Kidney (tissue), 14 donors: ENCODE results near the gene GPR37. TPM values are rescaled to one million over a fixed set of nuclear protein-coding genes. Genes with fewer than 3 reads are reported as not detected.

Experiments used
- DNase-seq, 5 donors: peaks; one replicate each; pipeline ENCODE4 v3.0.0-alpha.2; 2013 to 2020
- FAIRE-seq: peaks from 2 replicates; lab custom pipeline; 2012; peaks lifted over from hg19 to GRCh38; lab: Jason Lieb, UNC
- H3K27ac ChIP-seq, 2 donors: one replicate each; pipeline ENCODE4 v1.7.0; 2013; ENCODE audit warnings: low read depth in 2 of 2, low read length in 2 of 2, inconsistent platforms in 1 of 2
- H3K27me3 ChIP-seq: one replicate; pipeline ENCODE4 v1.7.1; 2013; ENCODE audit warnings: low read length, inconsistent platforms; ENCODE audit not compliant: control insufficient read depth, insufficient read depth
- H3K36me3 ChIP-seq, 3 donors: one replicate each; pipeline versions ENCODE4 v1.7.0 to v1.7.1; 2013; ENCODE audit warnings: low read length in 3 of 3, control low read depth in 1 of 3, inconsistent platforms in 1 of 3; ENCODE audit not compliant: insufficient read depth in 3 of 3, control insufficient read depth in 2 of 3
- H3K4me1 ChIP-seq, 3 donors: one replicate each; pipeline versions ENCODE4 v1.7.0 to v1.7.1; 2013; ENCODE audit warnings: low read length in 3 of 3, inconsistent platforms in 1 of 3, low read depth in 1 of 3; ENCODE audit not compliant: control insufficient read depth in 2 of 3, insufficient read depth in 2 of 3
- H3K4me3 ChIP-seq, 3 donors: one replicate each; pipeline versions ENCODE4 v1.7.0 to v1.8.1; 2013; ENCODE audit warnings: low read length in 3 of 3, control low read depth in 1 of 3, inconsistent platforms in 1 of 3
- H3K9ac ChIP-seq, 3 donors: one replicate each; pipeline versions ENCODE4 v1.7.0 to v1.7.1; 2013; ENCODE audit warnings: low read length in 3 of 3, control low read depth in 1 of 3, inconsistent platforms in 1 of 3
- H3K9me3 ChIP-seq, 3 donors: one replicate each; pipeline versions ENCODE4 v1.7.0 to v1.7.1; 2013; ENCODE audit warnings: low read length in 3 of 3, control low read depth in 1 of 3, inconsistent platforms in 1 of 3; ENCODE audit not compliant: control insufficient read depth in 2 of 3, insufficient read depth in 1 of 3
- intact Hi-C: fragments of 100-400 bp; cut with DNase I; formaldehyde crosslinking; loops from one replicate; pipeline ENCODE4 v1.11.1; 2022
- polyA plus RNA-seq: library from polyadenylated mRNA; stranded (reverse); fragments of 350-450 nt; fragmentation: Illumina TruSeq; extraction: RNeasy Lipid Tissue Mini Kit (QIAGEN cat#74804); gene quantifications from one replicate; pipeline ENCODE4 v1.2.3, GENCODE V29; 2014; ENCODE audit warnings: low read depth, low replicate concordance; ENCODE audit not compliant: insufficient read depth
- total RNA-seq: library from RNA; stranded (reverse); fragmentation: NEBNext Ultra II Directional; extraction: Animal tissue kit (Norgen Biotek cat#: 25700); gene quantifications from one replicate; pipeline ENCODE4 v1.2.1, GENCODE V29; 2021
- TF ChIP-seq, protein P1 (sequence below): IDR thresholded peaks from 3 replicates; pipeline ENCODE4 v1.5.1; 2012; ENCODE audit warnings: mild to moderate bottlenecking, moderate library complexity, borderline replicate concordance; ENCODE audit not compliant: insufficient read depth; ENCODE audit errors: extremely low read depth
- donor health status: control.
- donor health status: control.
- donor health status: control.
- donor health status: control.
- donor health status: control.
- donor health status: DM: yes; HTN: yes; CAD: no.
- donor health status: Normal renal cell carcinoma (clear cell type).

GPR37 gene
- total and polyA plus RNA-seq, 2 donors from 2014 or later, result 0.60 to 4.4 TPM

DNA sequence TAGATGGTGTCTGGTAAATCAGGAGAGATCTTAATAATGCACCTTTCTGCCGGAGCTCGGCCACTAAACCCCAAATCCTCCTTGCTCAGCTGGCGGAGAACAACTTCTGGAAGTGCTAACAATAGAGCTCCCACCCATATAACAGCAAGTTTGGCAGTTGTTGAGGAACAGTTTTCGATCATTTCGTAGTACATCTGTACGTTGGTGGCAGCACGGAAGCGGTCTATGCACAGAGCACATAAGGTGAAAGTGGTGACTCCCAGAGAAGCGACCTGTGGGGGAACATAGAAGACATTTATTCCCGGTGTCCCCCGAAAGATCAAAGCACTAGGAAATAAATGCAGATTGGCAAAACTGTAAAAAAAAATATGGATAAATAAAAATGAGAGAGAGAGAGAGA lies 18.5 kb downstream of the GPR37 start:
- H3K9ac ChIP-seq, result no peak overlapping the region
- no peaks in the 10 kb centered on the region for H3K27me3 ChIP-seq
- H3K9me3 ChIP-seq, result no peaks in the 10 kb centered on the region
- no peak overlapping the region for H3K4me3 ChIP-seq
- no peak overlapping the region for H3K27ac ChIP-seq
- H3K4me1 ChIP-seq, result no peaks in the 10 kb centered on the region
- no peaks in the 10 kb centered on the region for H3K36me3 ChIP-seq
- intact Hi-C loops, result no loop called here
- DNase-seq (no peak), FAIRE-seq (no peak)
- TF ChIP-seq, protein P1, sequence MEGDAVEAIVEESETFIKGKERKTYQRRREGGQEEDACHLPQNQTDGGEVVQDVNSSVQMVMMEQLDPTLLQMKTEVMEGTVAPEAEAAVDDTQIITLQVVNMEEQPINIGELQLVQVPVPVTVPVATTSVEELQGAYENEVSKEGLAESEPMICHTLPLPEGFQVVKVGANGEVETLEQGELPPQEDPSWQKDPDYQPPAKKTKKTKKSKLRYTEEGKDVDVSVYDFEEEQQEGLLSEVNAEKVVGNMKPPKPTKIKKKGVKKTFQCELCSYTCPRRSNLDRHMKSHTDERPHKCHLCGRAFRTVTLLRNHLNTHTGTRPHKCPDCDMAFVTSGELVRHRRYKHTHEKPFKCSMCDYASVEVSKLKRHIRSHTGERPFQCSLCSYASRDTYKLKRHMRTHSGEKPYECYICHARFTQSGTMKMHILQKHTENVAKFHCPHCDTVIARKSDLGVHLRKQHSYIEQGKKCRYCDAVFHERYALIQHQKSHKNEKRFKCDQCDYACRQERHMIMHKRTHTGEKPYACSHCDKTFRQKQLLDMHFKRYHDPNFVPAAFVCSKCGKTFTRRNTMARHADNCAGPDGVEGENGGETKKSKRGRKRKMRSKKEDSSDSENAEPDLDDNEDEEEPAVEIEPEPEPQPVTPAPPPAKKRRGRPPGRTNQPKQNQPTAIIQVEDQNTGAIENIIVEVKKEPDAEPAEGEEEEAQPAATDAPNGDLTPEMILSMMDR, result no peak

DNA sequence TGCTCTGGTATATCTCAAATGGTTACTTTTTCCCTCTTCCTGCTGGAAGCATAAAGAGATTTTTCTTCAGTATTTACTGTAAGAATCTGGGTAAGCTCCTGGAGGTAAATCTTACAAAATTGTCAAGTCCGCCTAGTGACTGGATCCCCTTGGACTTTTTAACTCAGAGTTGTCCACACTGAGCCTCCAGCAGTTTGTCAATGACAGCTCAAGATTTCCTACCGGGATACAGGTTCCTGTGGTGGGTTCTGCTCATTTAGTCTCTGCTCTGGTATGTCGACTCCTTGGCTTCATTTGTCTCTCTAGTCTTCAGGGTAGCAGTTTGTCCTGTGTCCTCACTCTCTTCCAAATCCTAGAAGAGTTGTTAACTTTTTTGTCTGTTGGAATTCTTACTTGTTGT lies 27.0 kb downstream of the GPR37 start:
- H3K27me3 ChIP-seq, result no peaks in the 10 kb centered on the region
- TF ChIP-seq, protein P1, result no peak
- DNase-seq, result no peak
- H3K4me1 ChIP-seq, result no peaks in the 10 kb centered on the region
- H3K27ac ChIP-seq, result no peak overlapping the region
- H3K4me3 ChIP-seq, result no peak overlapping the region
- no peak overlapping the region for H3K9ac ChIP-seq
- H3K36me3 ChIP-seq, result no peaks in the 10 kb centered on the region
- no peaks in the 10 kb centered on the region for H3K9me3 ChIP-seq
- no peak for FAIRE-seq
- intact Hi-C loops, result no loop called here

- H3K4me3 ChIP-seq, result no peak overlapping the region
- TF ChIP-seq, protein P1, result no peak
- H3K36me3 ChIP-seq, result no peaks in the 10 kb centered on the region
- no peak overlapping the region for H3K9ac ChIP-seq
- H3K27ac ChIP-seq, result no peak overlapping the region
- no peaks in the 10 kb centered on the region for H3K4me1 ChIP-seq
- intact Hi-C loops, result no loop called here
- DNase-seq (no peak), FAIRE-seq (no peak)
- H3K27me3 ChIP-seq, result no peaks in the 10 kb centered on the region
- H3K9me3 ChIP-seq, result no peaks in the 10 kb centered on the region
Measured at GRCh38 chr7:124737760-124738300, 27.8 kb downstream of the GPR37 start.

- no peaks in the 10 kb centered on the region for H3K27me3 ChIP-seq
- DNase-seq, result no peak
- H3K4me1 ChIP-seq, result no peaks in the 10 kb centered on the region
- no peak overlapping the region for H3K27ac ChIP-seq
- TF ChIP-seq, protein P1, result no peak
- no peaks in the 10 kb centered on the region for H3K36me3 ChIP-seq
- intact Hi-C loops, result no loop called here
- H3K9me3 ChIP-seq, result no peaks in the 10 kb centered on the region
- no peak overlapping the region for H3K4me3 ChIP-seq
- FAIRE-seq, result no peak
- no peak overlapping the region for H3K9ac ChIP-seq
Measured at GRCh38 chr7:124728610-124729009, 37.0 kb downstream of the GPR37 start.
